AG10803 (cell line): ENCODE measurements around the gene INCENP.
A peak's percentile ranks its signal among the peaks of the same experiment; 100 is the strongest.

Experiments used
- DNase-seq: peaks from one replicate; pipeline ENCODE4 v3.0.0; 2010; ENCODE audit warnings: low read depth
- H3K4me3 ChIP-seq: 2 replicates; pipeline ENCODE4 v1.5.1; 2011; ENCODE audit warnings: mild to moderate bottlenecking, low read length, control low read depth
- CTCF ChIP-seq: conservative IDR thresholded peaks from 2 replicates; pipeline ENCODE4 v1.5.1; 2011; ENCODE audit warnings: mild to moderate bottlenecking, low read length, control low read depth, inconsistent platforms

The INCENP gene

GRCh38 chr11:62129590-62130282 is 5.9 kb downstream of the INCENP start:
- H3K4me3 ChIP-seq, result no peak overlapping the region
- TF ChIP-seq CTCF, result no peak
- no peak for DNase-seq

- TF ChIP-seq CTCF, result no peak
- no peak overlapping the region for H3K4me3 ChIP-seq
- DNase-seq, result no peak
Measured at GRCh38 chr11:62130283-62131169, 6.7 kb downstream of the INCENP start.

- DNase-seq, result no peak
- H3K4me3 ChIP-seq, result no peak overlapping the region
- TF ChIP-seq CTCF, result no peak
Measured at GRCh38 chr11:62131170-62131464, 7.3 kb downstream of the INCENP start.

- TF ChIP-seq CTCF, result no peak
- no peak overlapping the region for H3K4me3 ChIP-seq
- no peak for DNase-seq
Measured at GRCh38 chr11:62132191-62132590, 8.4 kb downstream of the INCENP start.

DNA sequence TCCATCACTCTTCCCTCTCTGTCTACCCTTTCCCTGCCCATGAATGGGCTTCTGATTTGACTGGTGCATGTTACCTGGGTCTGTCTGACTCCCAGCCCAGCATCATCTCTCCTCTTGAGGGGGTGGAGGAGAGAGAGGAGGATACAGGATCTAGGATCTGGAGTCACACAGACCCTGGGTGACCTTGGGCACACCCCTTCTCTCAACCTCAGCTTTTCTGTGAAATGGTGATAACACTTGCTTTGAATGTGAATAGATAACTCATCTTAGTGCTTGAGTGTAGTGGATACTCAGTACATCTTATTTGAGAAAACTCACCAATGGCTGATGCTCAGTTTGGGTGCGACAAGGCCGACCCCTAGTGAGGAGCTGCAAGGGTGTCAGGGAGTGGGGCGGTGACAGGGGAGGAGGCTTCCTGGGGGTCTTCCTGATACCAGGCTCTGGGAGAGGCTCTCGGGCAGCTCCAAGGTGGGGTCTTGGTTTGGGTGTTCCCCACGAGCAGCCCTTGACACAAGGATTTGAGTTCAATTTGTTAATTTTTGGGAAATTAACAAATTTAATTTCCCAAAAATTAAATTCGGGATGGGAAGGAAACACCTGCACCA is 9.0 kb downstream of the INCENP start:
- H3K4me3 ChIP-seq, result no peak overlapping the region

DNA sequence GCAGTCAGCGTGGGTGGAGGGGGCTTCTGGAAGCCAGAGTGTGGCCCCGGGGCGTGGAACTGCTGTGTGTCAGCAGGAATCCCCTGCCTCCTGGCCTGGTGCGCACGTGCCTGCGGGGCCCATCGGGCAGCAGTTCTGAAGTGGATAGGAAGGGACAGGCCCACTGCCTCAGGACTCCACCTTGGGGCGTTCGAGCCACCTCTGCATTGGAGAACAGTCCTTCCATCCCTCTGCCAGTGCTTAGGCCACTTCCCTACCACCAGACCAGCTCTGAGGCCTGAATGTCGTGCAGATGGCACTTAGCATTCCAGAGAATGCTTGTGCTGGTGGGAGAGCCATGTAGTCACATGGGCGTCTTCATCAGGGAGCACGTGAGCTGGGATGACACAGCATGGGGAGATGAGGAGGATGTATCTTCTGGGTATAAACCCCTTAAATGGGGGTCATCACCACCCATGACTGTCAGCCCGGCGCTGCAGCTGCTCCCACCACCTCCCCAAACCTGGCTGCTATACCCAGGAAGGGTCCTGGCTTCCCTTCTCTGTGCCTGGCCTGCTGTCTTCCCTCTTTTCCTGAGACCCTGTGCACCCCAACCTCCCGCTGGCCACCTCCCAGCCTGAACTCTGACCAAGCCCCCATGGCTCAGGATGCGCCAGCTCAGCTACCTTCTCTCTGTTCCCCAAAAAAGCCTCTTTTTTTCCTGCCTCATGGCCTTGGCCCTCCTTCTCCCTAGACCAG is 9.7 kb downstream of the INCENP start:
- DNase-seq, result peak; percentile 32
- no peak overlapping the region for H3K4me3 ChIP-seq
- no peak for TF ChIP-seq CTCF

More for the DNA sequence above, 9.0 kb downstream of the INCENP start:
- no peak for TF ChIP-seq CTCF
- DNase-seq, result no peak
